Calu3 (cell line): ENCODE measurements around the gene MPND. TPM values are rescaled to one million over a fixed set of nuclear protein-coding genes. Genes with fewer than 3 reads are reported as not detected.

Experiments used
- BruUV-seq: library from RNA; stranded (reverse); fragments of 400-500 nt; replicated peaks from 2 replicates; lab custom pipeline; 2021; lab: Mats Ljungman, UMichigan
- CTCF ChIA-PET: fragments of 300-600 bp; sonication (Branson Sonifier 250); formaldehyde crosslinking; loops from one replicate; lab custom pipeline; 2022; ENCODE audit warnings: antibody characterized with exemption; lab: Charles Lee
- DNase-seq: peaks from one replicate; pipeline ENCODE4 v3.0.0; 2022
- H3K27ac Mint-ChIP-seq: one replicate; pipeline ENCODE4 v1.8.0; 2022; ENCODE audit warnings: mixed read lengths; ENCODE audit not compliant: unreplicated experiment
- H3K27me3 Mint-ChIP-seq: one replicate; pipeline ENCODE4 v1.8.0; 2022; ENCODE audit warnings: mixed read lengths; ENCODE audit not compliant: unreplicated experiment
- H3K36me3 Mint-ChIP-seq: one replicate; pipeline ENCODE4 v1.8.0; 2022; ENCODE audit warnings: mild to moderate bottlenecking, moderate library complexity, mixed read lengths; ENCODE audit not compliant: insufficient read depth, unreplicated experiment
- H3K4me1 Mint-ChIP-seq: one replicate; pipeline ENCODE4 v1.8.0; 2022; ENCODE audit warnings: mild to moderate bottlenecking, low read depth, mixed read lengths; ENCODE audit not compliant: unreplicated experiment
- H3K4me3 Mint-ChIP-seq: one replicate; pipeline ENCODE4 v1.8.0; 2022; ENCODE audit warnings: mild to moderate bottlenecking, low read depth, moderate library complexity, mixed read lengths; ENCODE audit not compliant: unreplicated experiment
- H3K9me3 Mint-ChIP-seq: one replicate; pipeline ENCODE4 v1.8.0; 2022; ENCODE audit warnings: low read depth, mixed read lengths; ENCODE audit not compliant: unreplicated experiment
- CTCF ChIP-seq: fragments of 200-600 bp; IDR thresholded peaks from one replicate; pipeline ENCODE4 v1.8.0; 2022; ENCODE audit warnings: antibody characterized with exemption; ENCODE audit not compliant: unreplicated experiment
- intact Hi-C: fragments of 100-400 bp; cut with micrococcal nuclease; formaldehyde crosslinking; loops from one replicate; pipeline ENCODE4 v1.10.0; 2022; ENCODE audit not compliant: unreplicated experiment
- total RNA-seq: library from RNA; stranded (reverse); gene quantifications from 2 replicates; pipeline ENCODE4 v1.2.3, GENCODE V29; 2022

The MPND gene
- total RNA-seq, 1 experiment from 2014 or later = 21.1 TPM

GRCh38 chr19:4363571-4364304 lies 20.4 kb downstream of the MPND start:
- Mint-ChIP-seq H3K9me3 (no peaks in the 10 kb centered on the region), H3K4me1 (no peaks in the 10 kb centered on the region), H3K27ac (no peak overlapping the region), H3K27me3 (no peaks in the 10 kb centered on the region), H3K4me3 (no peak overlapping the region), H3K36me3 (peaks cover 29% of the 10 kb centered on the region)
- DNase-seq = no peak
- TF ChIP-seq CTCF = no peak
- no TSS peak for BruUV-seq
- intact Hi-C loops = no loop called here
- CTCF ChIA-PET = no interaction called here

GRCh38 chr19:4365341-4365740 lies 22.0 kb downstream of the MPND start:
- Mint-ChIP-seq H3K27me3 (no peaks in the 10 kb centered on the region), H3K4me3 (no peak overlapping the region), H3K4me1 (peaks cover 8% of the 10 kb centered on the region), H3K27ac (no peak overlapping the region), H3K9me3 (no peaks in the 10 kb centered on the region), H3K36me3 (peaks cover 25% of the 10 kb centered on the region)
- intact Hi-C loops = no loop called here
- no peak for TF ChIP-seq CTCF
- CTCF ChIA-PET = interaction anchor here (1.1 kb wide), 1 partner anchor 13 kb away, joined by 3 read pairs; no protein-coding TSS in a partner anchor
- BruUV-seq = no TSS peak
- no peak for DNase-seq

- Mint-ChIP-seq H3K27ac (no peak overlapping the region), H3K27me3 (no peaks in the 10 kb centered on the region), H3K4me3 (no peak overlapping the region), H3K36me3 (peaks cover 18% of the 10 kb centered on the region), H3K9me3 (no peaks in the 10 kb centered on the region), H3K4me1 (peaks cover 8% of the 10 kb centered on the region)
- BruUV-seq = no TSS peak
- TF ChIP-seq CTCF = no peak
- intact Hi-C loops = no loop called here
- DNase-seq = no peak
- CTCF ChIA-PET = interaction anchor here (1.1 kb wide), 1 partner anchor 14 kb away, joined by 3 read pairs; no protein-coding TSS in a partner anchor
Observed at GRCh38 chr19:4365791-4366665, 22.7 kb downstream of the MPND start.

GRCh38 chr19:4366666-4367335 lies 23.4 kb downstream of the MPND start:
- CTCF ChIA-PET = no interaction called here
- no TSS peak for BruUV-seq
- DNase-seq = no peak
- intact Hi-C loops = no loop called here
- Mint-ChIP-seq H3K9me3 (no peaks in the 10 kb centered on the region), H3K4me1 (peaks cover 8% of the 10 kb centered on the region), H3K27ac (no peak overlapping the region), H3K4me3 (no peak overlapping the region), H3K27me3 (no peaks in the 10 kb centered on the region), H3K36me3 (peaks cover 17% of the 10 kb centered on the region)
- TF ChIP-seq CTCF = no peak
